Activated naive CD8-positive, alpha-beta T cell treated with anti-CD3 and anti-CD28 coated beads, Interleukin-2, amount 10 ng/mL, durations not matched to agents 7 days and 5 days (primary cell): ENCODE measurements around the gene PHYH. TPM values are rescaled to one million over a fixed set of nuclear protein-coding genes. Genes with fewer than 3 reads are reported as not detected.

Source experiments
- total RNA-seq, 2 experiments: library from RNA; stranded (reverse); gene quantifications; one replicate each; pipeline ENCODE4 v1.2.3, GENCODE V29; 2021

The PHYH gene
- total RNA-seq, 2 experiments from 2014 or later: 15.1 to 16.0 TPM

Other genes with a start within 250 kb of the PHYH start
- 10 to 100 TPM; 95.6 to 98.2 TPM for gene OPTN, start 199.9 kb downstream of the PHYH start, total RNA-seq
- 10 to 100 TPM; 40.2 to 45.0 TPM for gene MCM10, start 138.5 kb downstream of the PHYH start, total RNA-seq
- not detected for gene UCMA, start 65.7 kb downstream of the PHYH start, total RNA-seq
- gene SEPHS1, start 48.2 kb upstream of the PHYH start, total RNA-seq: 10 to 100 TPM; 40.8 to 43.8 TPM
- gene BEND7, start 228.9 kb upstream of the PHYH start, total RNA-seq: not detected